ENCODE measurements around the gene RAB7B. TPM values are rescaled to one million over a fixed set of nuclear protein-coding genes. Genes with fewer than 3 reads are reported as not detected.

Gene RAB7B
- total RNA-seq, 2 donors from 2014 or later: not detected

Other genes starting within 250 kb of the RAB7B start
- gene RAB29, start 227.9 kb downstream of the RAB7B start, total RNA-seq: 100 to 1,000 TPM; 109 to 217 TPM
- gene SLC41A1, start 190.2 kb downstream of the RAB7B start, total RNA-seq: 10 to 100 TPM; 66.2 to 80.2 TPM
- gene PM20D1, start 153.3 kb downstream of the RAB7B start, total RNA-seq: under 1 TPM in 1 of 2 donors, not detected in 1; 0.75 TPM
- gene SLC26A9, start 59.9 kb downstream of the RAB7B start, total RNA-seq: not detected
- gene CTSE, start 20.5 kb upstream of the RAB7B start, total RNA-seq: not detected
- under 1 TPM in 1 of 2 donors, not detected in 1; 0.86 TPM for gene RHEX, start 49.8 kb upstream of the RAB7B start, total RNA-seq
- gene AVPR1B, start 114.0 kb upstream of the RAB7B start, total RNA-seq: not detected
- gene FAM72A, start 199.4 kb upstream of the RAB7B start, total RNA-seq: 10 to 100 TPM; 21.0 to 33.9 TPM
- 100 to 1,000 TPM; 178 to 237 TPM for gene SRGAP2, start 200.1 kb upstream of the RAB7B start, total RNA-seq